ENCODE measurements around the gene SEMA7A.

- TF ChIP-seq EZH2 (IDR thresholded peaks at IDR 0.05) (no peak), POLR2AphosphoS5 (IDR thresholded peaks at IDR 0.05; ENCODE audit: borderline replicate concordance, low read depth, low read length) (no peak), FOXP2 (optimal IDR thresholded peaks at IDR 0.05; ENCODE audit: control extremely low read depth, extremely low read length, insufficient read depth) (no peak)
These were observed 37.1 kb downstream of the SEMA7A start for GRCh38 chr15:74396445-74397238.
